Liver (tissue), 9 donors: ENCODE results near the gene ITCH. TPM values are rescaled to one million over a fixed set of nuclear protein-coding genes. Genes with fewer than 3 reads are reported as not detected.

ENCODE experiments used
- DNase-seq: peaks from one replicate; pipeline ENCODE4 v3.0.0-alpha.2; 2017; ENCODE audit warnings: low spot score
- H3K27ac ChIP-seq, 2 donors: one replicate each; pipeline ENCODE4 v1.7.0; 2013; ENCODE audit warnings: inconsistent platforms in 2 of 2, low read length in 2 of 2, control low read depth in 1 of 2, low read depth in 1 of 2, mild to moderate bottlenecking in 1 of 2
- H3K27me3 ChIP-seq, 4 donors: one replicate each; pipeline versions ENCODE4 v1.6.1 to v1.7.0; 2013; ENCODE audit warnings: low read length in 3 of 4, inconsistent platforms in 1 of 4, mild to moderate bottlenecking in 1 of 4, moderate library complexity in 1 of 4; ENCODE audit not compliant: control insufficient read depth in 4 of 4, insufficient read depth in 4 of 4
- H3K36me3 ChIP-seq, 4 donors: one replicate each; pipeline versions ENCODE4 v1.6.1 to v1.7.0; 2013; ENCODE audit warnings: low read length in 3 of 4, mild to moderate bottlenecking in 3 of 4, low read depth in 1 of 4, moderate library complexity in 1 of 4; ENCODE audit not compliant: control insufficient read depth in 4 of 4, insufficient read depth in 3 of 4
- H3K4me1 ChIP-seq, 4 donors: one replicate each; pipeline versions ENCODE4 v1.6.1 to v1.7.0; 2013; ENCODE audit warnings: low read length in 3 of 4, mild to moderate bottlenecking in 3 of 4, moderate library complexity in 1 of 4; ENCODE audit not compliant: control insufficient read depth in 4 of 4, insufficient read depth in 4 of 4
- H3K4me3 ChIP-seq, 3 donors: one replicate each; pipeline versions ENCODE4 v1.6.1 to v1.7.0; 2013; ENCODE audit warnings: low read length in 3 of 3, control low read depth in 1 of 3, low read depth in 1 of 3, mild to moderate bottlenecking in 1 of 3
- H3K9ac ChIP-seq, 2 donors: one replicate each; pipeline ENCODE4 v1.7.0; 2013; ENCODE audit warnings: low read length in 2 of 2, mild to moderate bottlenecking in 2 of 2, moderate library complexity in 2 of 2, control low read depth in 1 of 2, low read depth in 1 of 2
- H3K9me3 ChIP-seq, 4 donors: one replicate each; pipeline versions ENCODE4 v1.6.1 to v1.7.0; 2013; ENCODE audit warnings: low read length in 3 of 4; ENCODE audit not compliant: control insufficient read depth in 4 of 4
- ATF3 ChIP-seq: IDR thresholded peaks from 2 replicates; pipeline ENCODE4 v1.6.1; 2016; ENCODE audit warnings: antibody characterized with exemption
- CTCF ChIP-seq: fragments of 150-350 bp; IDR thresholded peaks from 2 replicates; pipeline ENCODE4 v1.5.1; 2017; ENCODE audit warnings: improper control_type of control experiment, low read depth, low read length; ENCODE audit not compliant: missing input control
- EGR1 ChIP-seq, 2 donors: IDR thresholded peaks; 2 replicates each; pipeline ENCODE4 v1.6.1; 2016 to 2018; ENCODE audit warnings: antibody characterized with exemption in 2 of 2, low read depth in 2 of 2
- FOXA1 ChIP-seq: IDR thresholded peaks from 2 replicates; pipeline ENCODE4 v1.6.1; 2016; ENCODE audit warnings: antibody characterized with exemption
- FOXA2 ChIP-seq: IDR thresholded peaks from 2 replicates; pipeline ENCODE4 v1.6.1; 2016; ENCODE audit warnings: antibody characterized with exemption
- GABPA ChIP-seq, 2 donors: IDR thresholded peaks in 1 of 2; conservative IDR thresholded peaks in 1 of 2; 2 replicates each; pipeline ENCODE4 v1.6.1; 2016; ENCODE audit warnings: antibody characterized with exemption in 2 of 2, mild to moderate bottlenecking in 1 of 2, moderate library complexity in 1 of 2
- HNF4G ChIP-seq: IDR thresholded peaks from 2 replicates; pipeline ENCODE4 v1.6.1; 2016; ENCODE audit warnings: antibody characterized with exemption
- JUND ChIP-seq, 2 donors: IDR thresholded peaks; 2 replicates each; pipeline ENCODE4 v1.6.1; 2016; ENCODE audit warnings: antibody characterized with exemption in 2 of 2
- MAX ChIP-seq: IDR thresholded peaks from 2 replicates; pipeline ENCODE4 v1.6.1; 2016; ENCODE audit warnings: antibody characterized with exemption
- NR2F2 ChIP-seq: IDR thresholded peaks from 2 replicates; pipeline ENCODE4 v1.6.1; 2016; ENCODE audit warnings: antibody characterized with exemption
- RAD21 ChIP-seq, 2 donors: IDR thresholded peaks; 2 replicates each; pipeline ENCODE4 v1.6.1; 2016; ENCODE audit warnings: antibody characterized with exemption in 2 of 2, mild to moderate bottlenecking in 2 of 2
- REST ChIP-seq: IDR thresholded peaks from 2 replicates; pipeline ENCODE4 v1.6.1; 2016; ENCODE audit warnings: antibody characterized with exemption, mild to moderate bottlenecking
- SP1 ChIP-seq: IDR thresholded peaks from 2 replicates; pipeline ENCODE4 v1.6.1; 2018; ENCODE audit warnings: antibody characterized with exemption, mild to moderate bottlenecking
- TAF1 ChIP-seq: conservative IDR thresholded peaks from 2 replicates; pipeline ENCODE4 v1.6.1; 2016; ENCODE audit warnings: antibody characterized with exemption, mild to moderate bottlenecking
- YY1 ChIP-seq: IDR thresholded peaks from 2 replicates; pipeline ENCODE4 v1.6.1; 2016; ENCODE audit warnings: antibody characterized with exemption, mild to moderate bottlenecking
- ZBTB33 ChIP-seq: IDR thresholded peaks from 2 replicates; pipeline ENCODE4 v1.6.1; 2016; ENCODE audit warnings: antibody characterized with exemption
- whole genome bisulfite sequencing: extraction: QIAGEN DNeasy Blood & Tissue Kit; methylation state at CpG from one replicate; pipeline ENCODE4 v1.1.7; 2013; 5-methylcytosine and 5-hydroxymethylcytosine counted together
- polyA plus RNA-seq, 2 donors: library from polyadenylated mRNA; stranded (reverse) in 1 of 2; unstranded in 1 of 2; fragments of 200-250 nt in 1 of 2; fragments of >200 nt in 1 of 2; fragmentation: Nextera tagmentation in 1 of 2; extraction: Ambion mirVana in 1 of 2; gene quantifications; one replicate each; pipeline versions ENCODE4 v1.2.1 to v1.2.3, GENCODE V29; 2013 to 2015
- total RNA-seq, 2 donors: library from RNA; depleted of rRNA; stranded (reverse); fragments of >200 nt; gene quantifications; one replicate each; pipeline ENCODE4 v1.2.3, GENCODE V29; 2014
- donor health status: healthy.
- donor health status: healthy.
- donor health status: healthy.
- donor health status: healthy.
- donor health status: healthy.

The ITCH gene
- total and polyA plus RNA-seq, 4 donors: 14.3 to 85.3 (median 25.8) TPM

GRCh38 chr20:34316196-34316814, 46.8 kb upstream of the ITCH start:
- Histone ChIP-seq H3K9ac (no peak overlapping the region), H3K4me1 (peaks cover 0 to 28% (median 22%) of the 10 kb centered on the region in 4 donors), H3K9me3 (no peaks in the 10 kb centered on the region), H3K27ac (no peak overlapping the region), H3K36me3 (no peaks in the 10 kb centered on the region), H3K4me3 (no peak overlapping the region), H3K27me3 (no peaks in the 10 kb centered on the region)
- no peak for TF ChIP-seq FOXA1
- no peak for TF ChIP-seq RAD21 (IDR thresholded peaks at IDR 0.05)
- no peak for TF ChIP-seq FOXA2
- TF ChIP-seq ZBTB33: no peak
- no peak for TF ChIP-seq REST
- no peak for TF ChIP-seq MAX
- no peak for TF ChIP-seq YY1
- no peak for TF ChIP-seq TAF1
- TF ChIP-seq HNF4G: no peak
- no peak for TF ChIP-seq GABPA (IDR thresholded peaks at IDR 0.05 in 1 of 2, conservative IDR thresholded peaks at IDR 0.05 in 1 of 2)
- TF ChIP-seq ATF3: no peak
- TF ChIP-seq CTCF: no peak
- TF ChIP-seq NR2F2: no peak
- TF ChIP-seq SP1: no peak
- TF ChIP-seq EGR1 (IDR thresholded peaks at IDR 0.05; ENCODE audit: low read depth in 2 of 2): no peak
- no peak for TF ChIP-seq JUND (IDR thresholded peaks at IDR 0.05)
- no peak for DNase-seq
- 94% methylated on average over 6 of the region's 6 CpGs for WGBS
